ENCODE measurements around the gene ANGPTL1. TPM values are rescaled to one million over a fixed set of nuclear protein-coding genes. Genes with fewer than 3 reads are reported as not detected.

The ANGPTL1 gene
- total RNA-seq, 4 donors from 2014 or later = 40.5 to 242 (median 77.7) TPM

DNA sequence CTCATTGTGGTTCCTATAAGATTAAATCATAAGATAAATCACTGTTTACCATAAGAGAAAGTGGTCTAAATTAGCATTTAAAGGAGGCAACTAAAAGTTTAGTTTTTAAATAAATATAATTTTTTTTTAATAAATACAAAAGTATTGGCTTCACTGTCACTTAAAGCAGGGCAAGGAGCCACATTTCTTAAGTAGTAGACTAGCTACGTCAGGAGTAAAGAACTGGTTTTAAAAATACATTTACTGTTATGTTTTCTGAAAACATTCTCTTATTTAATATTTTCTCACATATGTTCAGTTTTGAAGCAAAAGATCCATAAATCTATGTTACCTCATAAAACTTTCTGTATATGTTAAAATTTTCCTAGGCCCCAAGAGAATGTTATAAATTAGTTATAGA, 2.2 kb downstream of the ANGPTL1 start:
- TF ChIP-seq, protein P1, sequence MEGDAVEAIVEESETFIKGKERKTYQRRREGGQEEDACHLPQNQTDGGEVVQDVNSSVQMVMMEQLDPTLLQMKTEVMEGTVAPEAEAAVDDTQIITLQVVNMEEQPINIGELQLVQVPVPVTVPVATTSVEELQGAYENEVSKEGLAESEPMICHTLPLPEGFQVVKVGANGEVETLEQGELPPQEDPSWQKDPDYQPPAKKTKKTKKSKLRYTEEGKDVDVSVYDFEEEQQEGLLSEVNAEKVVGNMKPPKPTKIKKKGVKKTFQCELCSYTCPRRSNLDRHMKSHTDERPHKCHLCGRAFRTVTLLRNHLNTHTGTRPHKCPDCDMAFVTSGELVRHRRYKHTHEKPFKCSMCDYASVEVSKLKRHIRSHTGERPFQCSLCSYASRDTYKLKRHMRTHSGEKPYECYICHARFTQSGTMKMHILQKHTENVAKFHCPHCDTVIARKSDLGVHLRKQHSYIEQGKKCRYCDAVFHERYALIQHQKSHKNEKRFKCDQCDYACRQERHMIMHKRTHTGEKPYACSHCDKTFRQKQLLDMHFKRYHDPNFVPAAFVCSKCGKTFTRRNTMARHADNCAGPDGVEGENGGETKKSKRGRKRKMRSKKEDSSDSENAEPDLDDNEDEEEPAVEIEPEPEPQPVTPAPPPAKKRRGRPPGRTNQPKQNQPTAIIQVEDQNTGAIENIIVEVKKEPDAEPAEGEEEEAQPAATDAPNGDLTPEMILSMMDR (IDR thresholded peaks at IDR 0.05; ENCODE audit: low read depth) = no peak

DNA sequence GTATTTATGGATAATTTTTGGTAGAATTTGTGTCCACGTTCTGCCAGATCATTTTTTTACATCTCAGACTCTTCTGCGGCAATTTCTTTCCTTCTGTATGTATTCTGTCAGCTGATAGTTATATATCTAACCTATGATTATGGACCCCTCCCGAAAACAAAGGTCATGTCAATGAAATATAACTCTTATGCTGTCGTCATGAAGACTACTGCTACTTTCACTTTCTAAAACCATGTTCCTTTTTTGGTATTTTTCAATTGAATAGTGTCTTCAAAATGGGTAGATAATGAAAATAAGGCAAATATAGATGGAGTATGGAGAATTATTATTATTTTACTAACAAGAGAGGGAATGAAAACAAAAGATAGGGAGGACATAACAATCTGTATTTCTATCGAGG, 3.2 kb downstream of the ANGPTL1 start:
- TF ChIP-seq, protein P1 (IDR thresholded peaks at IDR 0.05; ENCODE audit: low read depth) = no peak

DNA sequence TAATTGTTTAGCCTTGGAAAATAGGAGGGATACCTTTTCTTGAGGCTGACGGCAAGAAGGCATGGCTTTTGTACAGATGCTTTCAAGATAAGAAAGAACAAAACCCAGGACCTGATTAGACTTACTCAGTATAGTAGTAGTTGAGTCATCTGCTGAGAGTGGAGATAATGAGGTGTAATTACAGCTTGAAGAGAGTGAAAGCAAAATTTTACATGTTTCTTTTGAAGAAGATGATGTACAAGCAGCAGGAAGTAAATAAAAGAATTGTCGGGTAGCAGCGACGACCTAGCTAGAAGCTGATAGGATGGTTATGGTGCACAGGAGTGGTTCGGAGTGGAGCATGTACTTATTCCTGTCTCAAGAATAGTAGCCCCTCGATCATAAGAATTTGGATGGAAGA, 6.6 kb downstream of the ANGPTL1 start:
- TF ChIP-seq, protein P1 (IDR thresholded peaks at IDR 0.05; ENCODE audit: low read depth) = no peak

DNA sequence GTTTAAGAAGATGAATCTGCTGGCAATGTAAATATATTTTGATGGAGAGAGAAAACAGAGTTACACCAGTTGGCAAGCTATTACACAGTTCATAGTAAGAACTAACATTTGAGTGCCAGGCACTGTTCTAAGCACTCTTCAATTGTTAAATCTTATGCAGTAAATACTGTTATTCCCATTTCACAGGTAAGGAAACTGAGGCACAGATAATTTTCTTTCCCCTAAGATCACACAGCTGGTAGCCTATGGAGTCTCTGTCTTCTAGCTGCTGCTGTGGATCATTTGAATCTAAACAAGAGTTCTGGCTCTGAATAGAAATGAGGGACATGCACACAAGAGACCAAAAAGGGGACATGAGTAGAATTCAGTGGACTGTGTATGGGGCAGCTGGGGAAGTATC, 8.0 kb downstream of the ANGPTL1 start:
- TF ChIP-seq, protein P1 (IDR thresholded peaks at IDR 0.05; ENCODE audit: low read depth) = no peak

DNA sequence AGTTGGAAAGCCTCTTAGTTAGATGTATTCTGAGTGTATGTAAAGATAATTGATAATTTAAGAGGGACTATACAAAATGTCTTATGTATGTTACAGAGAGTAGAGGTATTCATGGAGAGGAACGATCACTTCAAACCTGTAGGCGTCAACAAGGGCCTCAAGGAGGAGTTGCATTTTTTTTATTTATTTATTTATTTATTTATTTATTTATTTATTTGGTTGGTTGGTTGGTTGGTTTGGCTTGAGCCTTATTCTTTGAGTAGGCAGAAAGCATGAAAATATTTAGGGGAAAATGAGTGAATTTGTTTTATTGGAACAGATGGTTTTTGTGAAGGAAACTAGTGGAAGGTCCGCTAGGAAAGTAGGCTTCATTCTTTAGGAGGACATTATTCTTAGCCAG, 8.5 kb downstream of the ANGPTL1 start:
- TF ChIP-seq, protein P1 (IDR thresholded peaks at IDR 0.05; ENCODE audit: low read depth) = no peak

DNA sequence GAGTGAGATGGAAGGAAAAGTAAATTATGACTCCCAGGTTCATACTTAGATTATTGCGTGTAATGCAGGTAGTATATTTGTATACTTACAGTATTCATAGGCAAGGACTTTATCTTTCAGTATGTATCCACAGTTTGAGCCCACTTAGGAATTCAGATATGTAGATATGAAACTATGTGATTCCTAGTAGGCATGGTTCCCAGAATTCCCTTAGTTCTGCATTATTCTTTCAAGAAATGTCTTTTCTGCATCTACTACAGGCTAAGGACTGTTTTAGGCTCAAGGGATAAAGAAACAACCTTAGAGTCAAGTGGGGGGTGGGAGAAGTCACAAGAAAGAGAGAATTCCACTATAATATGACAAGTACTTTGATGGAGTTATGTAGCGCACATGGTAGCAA, 13.8 kb downstream of the ANGPTL1 start:
- TF ChIP-seq, protein P1 (IDR thresholded peaks at IDR 0.05; ENCODE audit: low read depth) = no peak

DNA sequence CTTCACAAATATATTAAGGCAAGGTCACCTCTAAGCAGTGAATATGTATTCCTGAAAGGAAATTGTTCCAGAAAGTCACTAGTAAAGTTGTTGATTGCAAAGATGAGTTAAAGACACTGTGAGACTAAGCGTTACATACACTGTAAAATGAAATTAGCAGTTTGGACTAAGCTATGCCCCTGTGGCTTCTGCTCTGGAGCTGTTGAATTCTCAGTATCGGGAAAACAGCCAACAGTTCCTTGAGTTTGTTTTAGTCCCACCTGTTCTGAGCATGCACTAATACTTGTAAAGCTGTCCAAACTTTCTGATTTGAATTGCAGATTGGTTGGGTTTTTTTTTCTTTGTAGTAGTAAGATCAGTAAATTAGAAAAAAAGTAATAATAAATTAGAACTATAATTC, 21.0 kb downstream of the ANGPTL1 start:
- TF ChIP-seq, protein P1 (IDR thresholded peaks at IDR 0.05; ENCODE audit: low read depth) = no peak
